OCI-LY3 (cell line): Measurements from ENCODE around the gene ST6GALNAC2.
A peak's percentile ranks its signal among the peaks of the same experiment; 100 is the strongest.

ENCODE experiments used
- H2AFZ ChIP-seq: fragments of 200-600, 300-600 bp; shearing (Covaris generic); 2 replicates; pipeline ENCODE4 v1.6.0; 2014; ENCODE audit warnings: antibody characterized with exemption, low read depth, low read length
- H3K27ac ChIP-seq: fragments of 200-600, 300-600 bp; sonication (generic); 2 replicates; pipeline ENCODE4 v1.5.1; 2014; ENCODE audit warnings: mild to moderate bottlenecking, low read length, moderate library complexity, mixed read lengths
- H3K27me3 ChIP-seq: fragments of 200-600, 300-600 bp; sonication (generic); 2 replicates; pipeline ENCODE4 v1.6.1; 2014; ENCODE audit warnings: low read depth, low read length, mixed read lengths
- H3K36me3 ChIP-seq: fragments of 200-600, 300-600 bp; sonication (generic); replicated peaks from 2 replicates; pipeline ENCODE3; 2014; ENCODE audit warnings: low read depth, low read length, mixed read lengths
- H3K4me1 ChIP-seq: fragments of 300-600, 200-600 bp; sonication (generic); 2 replicates; pipeline ENCODE4 v1.6.1; 2014; ENCODE audit warnings: low read length, mixed read lengths
- H3K4me2 ChIP-seq: fragments of 200-600, 300-600 bp; sonication (generic); 2 replicates; pipeline ENCODE4 v1.6.1; 2014; ENCODE audit warnings: low read length, mixed read lengths
- H3K4me3 ChIP-seq: fragments of 300-600, 200-600 bp; sonication (generic); 2 replicates; pipeline ENCODE4 v1.5.1; 2014; ENCODE audit warnings: antibody characterized with exemption, mild to moderate bottlenecking, low read length, moderate library complexity
- H3K79me2 ChIP-seq: fragments of 300-600, 200-600 bp; shearing (Covaris generic); 2 replicates; pipeline ENCODE4 v1.6.1; 2014; ENCODE audit warnings: mild to moderate bottlenecking, low read length, mixed read lengths
- H3K9ac ChIP-seq: fragments of 300-600, 200-600 bp; shearing (Covaris generic); 2 replicates; pipeline ENCODE4 v1.6.0; 2014; ENCODE audit warnings: mild to moderate bottlenecking, low read length, moderate library complexity
- H3K9me3 ChIP-seq: fragments of 200-600, 300-600 bp; shearing (Covaris generic); 2 replicates; pipeline ENCODE4 v1.6.1; 2014; ENCODE audit warnings: low read length, mixed read lengths; ENCODE audit not compliant: insufficient read depth
- H4K20me1 ChIP-seq: fragments of 200-600, 300-600 bp; sonication (generic); 2 replicates; pipeline ENCODE4 v1.6.1; 2016; ENCODE audit warnings: low read length, mixed read lengths; ENCODE audit not compliant: insufficient read depth
- EZH2phosphoT487 ChIP-seq: fragments of 200-600 bp; shearing (Covaris generic); IDR thresholded peaks from 2 replicates; pipeline ENCODE4 v1.6.1; 2018; ENCODE audit warnings: antibody characterized with exemption, mixed run types, low read depth
- TF ChIP-seq, protein P1 (sequence below): fragments of 200-600, 300-600 bp; sonication (generic); IDR thresholded peaks from 2 replicates; pipeline ENCODE4 v1.5.1; 2014; ENCODE audit warnings: antibody characterized with exemption, low read length, low read depth

ST6GALNAC2 gene

DNA sequence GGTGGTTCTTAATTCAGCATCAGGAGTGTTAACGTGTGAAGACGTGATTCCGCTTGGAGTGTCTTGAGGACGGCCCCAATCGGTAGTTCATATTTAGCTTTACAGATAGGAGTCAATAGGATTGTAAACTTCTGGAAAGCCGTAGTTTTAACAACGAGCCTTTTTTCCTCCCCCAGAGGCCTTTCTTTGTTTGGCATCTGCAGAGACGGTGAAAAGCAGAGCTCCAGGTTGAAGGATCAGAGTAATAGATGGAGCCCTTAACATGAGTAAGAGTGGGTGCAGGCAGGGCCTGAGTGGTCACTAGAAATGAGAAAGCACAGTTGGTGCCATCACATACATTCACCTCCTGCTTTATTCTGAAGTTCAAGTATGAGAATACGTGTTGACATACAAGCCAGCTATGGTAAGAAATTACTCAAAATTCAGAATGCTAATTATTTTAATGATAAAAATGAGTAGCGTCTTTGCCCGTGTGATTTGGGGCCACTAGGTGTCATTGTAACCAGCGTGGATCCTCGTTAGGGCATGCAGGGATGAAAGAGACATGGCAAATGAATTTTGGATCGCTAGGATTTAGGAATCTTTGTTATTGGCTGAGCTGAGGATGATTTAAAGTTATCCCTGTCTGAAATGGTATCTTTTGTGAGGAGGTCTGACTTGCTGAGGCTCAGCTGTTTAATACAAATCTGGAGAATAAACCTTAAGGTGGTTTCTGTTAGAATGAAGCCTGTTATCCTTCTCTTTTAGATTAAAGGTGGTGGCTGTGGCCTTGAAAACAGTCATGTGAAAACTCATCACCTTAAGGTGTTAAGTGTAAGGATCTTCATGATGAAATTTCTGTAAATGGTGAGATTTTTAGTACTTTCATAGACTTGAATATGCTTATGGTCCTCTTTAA, 27.2 kb downstream of the ST6GALNAC2 start:
- H3K9ac ChIP-seq, result peak overlapping the region; percentile 98
- H3K4me2 ChIP-seq, result peak overlapping the region; percentile 99
- H3K4me1 ChIP-seq, result peaks cover 32% of the 10 kb centered on the region
- TF ChIP-seq, protein P1, sequence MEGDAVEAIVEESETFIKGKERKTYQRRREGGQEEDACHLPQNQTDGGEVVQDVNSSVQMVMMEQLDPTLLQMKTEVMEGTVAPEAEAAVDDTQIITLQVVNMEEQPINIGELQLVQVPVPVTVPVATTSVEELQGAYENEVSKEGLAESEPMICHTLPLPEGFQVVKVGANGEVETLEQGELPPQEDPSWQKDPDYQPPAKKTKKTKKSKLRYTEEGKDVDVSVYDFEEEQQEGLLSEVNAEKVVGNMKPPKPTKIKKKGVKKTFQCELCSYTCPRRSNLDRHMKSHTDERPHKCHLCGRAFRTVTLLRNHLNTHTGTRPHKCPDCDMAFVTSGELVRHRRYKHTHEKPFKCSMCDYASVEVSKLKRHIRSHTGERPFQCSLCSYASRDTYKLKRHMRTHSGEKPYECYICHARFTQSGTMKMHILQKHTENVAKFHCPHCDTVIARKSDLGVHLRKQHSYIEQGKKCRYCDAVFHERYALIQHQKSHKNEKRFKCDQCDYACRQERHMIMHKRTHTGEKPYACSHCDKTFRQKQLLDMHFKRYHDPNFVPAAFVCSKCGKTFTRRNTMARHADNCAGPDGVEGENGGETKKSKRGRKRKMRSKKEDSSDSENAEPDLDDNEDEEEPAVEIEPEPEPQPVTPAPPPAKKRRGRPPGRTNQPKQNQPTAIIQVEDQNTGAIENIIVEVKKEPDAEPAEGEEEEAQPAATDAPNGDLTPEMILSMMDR, result peak; percentile 78
- TF ChIP-seq EZH2phosphoT487, result no peak
- no peaks in the 10 kb centered on the region for H3K27me3 ChIP-seq
- H3K27ac ChIP-seq, result peak overlapping the region; percentile 75
- H2AFZ ChIP-seq, result no peak overlapping the region
- H3K36me3 ChIP-seq, result peaks cover 42% of the 10 kb centered on the region
- H3K9me3 ChIP-seq, result no peaks in the 10 kb centered on the region
- H4K20me1 ChIP-seq, result peaks cover 42% of the 10 kb centered on the region
- H3K79me2 ChIP-seq, result peaks cover 61% of the 10 kb centered on the region
- H3K4me3 ChIP-seq, result peak overlapping the region; percentile 93

DNA sequence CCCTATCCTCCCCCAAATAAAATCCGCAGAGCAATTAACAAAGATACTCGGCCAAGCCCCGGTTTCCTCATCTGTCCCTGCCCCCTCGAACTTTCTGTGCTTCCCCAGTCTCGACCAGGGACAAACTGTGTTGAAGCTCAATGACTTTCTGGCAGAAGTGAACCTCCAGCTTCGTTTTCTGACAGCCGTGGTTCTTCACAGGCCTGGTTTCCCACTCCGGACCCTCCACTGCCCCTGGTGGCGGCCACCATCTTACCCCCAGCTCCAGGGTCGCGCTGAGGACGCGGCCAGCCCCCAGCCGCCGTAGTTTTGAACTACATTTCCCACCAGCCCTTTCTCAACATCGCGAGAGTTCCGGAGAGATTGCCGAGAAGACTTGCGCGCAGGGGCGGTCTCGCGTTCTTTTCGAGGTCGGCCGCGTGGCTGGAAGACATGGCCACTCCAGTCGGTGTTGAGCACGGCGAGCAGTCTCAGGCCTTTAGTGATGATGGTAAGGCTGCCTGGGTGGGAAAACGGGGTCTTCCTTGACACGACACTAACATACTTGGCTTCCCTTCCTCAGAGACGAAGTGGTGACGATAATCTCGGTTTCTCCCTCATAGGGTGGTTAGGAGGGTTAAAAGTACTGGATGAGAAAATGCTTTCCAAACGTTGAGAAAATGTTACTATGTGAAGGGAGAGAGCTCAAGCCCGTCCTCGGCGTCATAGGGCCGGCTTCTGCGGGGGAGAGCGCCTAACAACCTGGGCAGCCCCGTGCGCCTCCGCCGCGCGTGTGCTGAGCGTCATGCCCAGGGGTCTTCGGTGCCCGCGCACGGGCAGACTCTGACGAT, 28.1 kb downstream of the ST6GALNAC2 start:
- H3K4me3 ChIP-seq, result peak overlapping the region; percentile 93
- peak overlapping the region; percentile 75 for H3K27ac ChIP-seq
- peaks cover 32% of the 10 kb centered on the region for H3K4me1 ChIP-seq
- no peak for TF ChIP-seq EZH2phosphoT487
- TF ChIP-seq, protein P1, result peak; percentile 53
- H3K27me3 ChIP-seq, result no peaks in the 10 kb centered on the region
- H3K4me2 ChIP-seq, result peak overlapping the region; percentile 99
- H3K9me3 ChIP-seq, result no peaks in the 10 kb centered on the region
- peaks cover 39% of the 10 kb centered on the region for H3K36me3 ChIP-seq
- H3K79me2 ChIP-seq, result peaks cover 58% of the 10 kb centered on the region
- peak overlapping the region; percentile 98 for H3K9ac ChIP-seq
- peak overlapping the region; percentile 90 for H2AFZ ChIP-seq
- peaks cover 38% of the 10 kb centered on the region for H4K20me1 ChIP-seq

DNA sequence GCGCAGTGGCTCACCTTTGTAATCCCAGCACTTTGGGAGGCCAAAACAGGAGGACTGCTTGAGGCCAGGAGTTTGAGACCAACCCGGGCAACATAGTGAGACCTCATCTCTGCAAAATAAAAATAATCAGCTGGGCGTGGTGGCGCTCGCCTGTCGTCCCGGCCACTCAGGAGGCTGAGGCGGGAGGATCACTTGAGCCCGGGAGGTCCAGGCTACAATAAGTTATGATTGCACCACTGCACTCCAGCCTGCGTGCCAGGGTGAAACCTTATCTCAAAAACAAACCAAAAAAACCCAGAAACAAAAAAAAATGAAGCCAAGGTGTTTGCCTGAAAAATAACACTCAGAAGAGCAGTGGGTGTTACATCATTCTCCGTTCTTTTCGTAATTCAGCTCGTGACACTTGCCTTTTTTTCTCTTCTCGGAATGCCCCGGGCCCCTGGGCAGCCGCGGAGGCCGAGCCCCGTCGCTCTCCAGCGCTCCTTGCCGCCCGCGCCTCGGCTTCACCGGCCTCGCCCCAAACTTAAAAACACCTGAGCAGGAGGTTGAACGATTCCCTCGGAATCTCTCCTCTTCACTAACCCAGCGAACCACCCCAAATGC, 28.8 kb downstream of the ST6GALNAC2 start:
- Histone ChIP-seq H3K79me2 (peaks cover 54% of the 10 kb centered on the region), H3K4me2 (peak overlapping the region; percentile 71), H3K9ac (peak overlapping the region; percentile 98), H4K20me1 (peaks cover 33% of the 10 kb centered on the region), H3K36me3 (peaks cover 35% of the 10 kb centered on the region), H3K27ac (peak overlapping the region; percentile 75), H3K27me3 (no peaks in the 10 kb centered on the region), H3K9me3 (no peaks in the 10 kb centered on the region), H2AFZ (peak overlapping the region; percentile 90), H3K4me3 (peak overlapping the region; percentile 93), H3K4me1 (peaks cover 32% of the 10 kb centered on the region)
- TF ChIP-seq, protein P1, result no peak
- no peak for TF ChIP-seq EZH2phosphoT487
